ENCODE data around the gene TRIM5. TPM values are rescaled to one million over a fixed set of nuclear protein-coding genes. Genes with fewer than 3 reads are reported as not detected.
A peak's percentile ranks its signal among the peaks of the same experiment; 100 is the strongest.

The TRIM5 gene
- polyA plus RNA-seq, 1 experiment: 19.1 TPM

- Histone ChIP-seq H3K36me3 (ENCODE audit: control insufficient read depth, insufficient read depth, low read length) (no peaks in the 10 kb centered on the region), H3K27me3 (ENCODE audit: control insufficient read depth, insufficient read depth, low read length) (no peaks in the 10 kb centered on the region), H3K4me3 (ENCODE audit: low read depth, low read length) (no peak overlapping the region)
- POLR2A ChIA-PET: no interaction called here
- peak; percentile 36 for DNase-seq (ENCODE audit: low read depth)
- CTCF ChIA-PET: interaction anchor here (1.6 kb wide), 2 partner anchors 12 to 16 kb away, joined by 4 to 9 read pairs; no protein-coding TSS in a partner anchor
- TF ChIP-seq, protein P1, sequence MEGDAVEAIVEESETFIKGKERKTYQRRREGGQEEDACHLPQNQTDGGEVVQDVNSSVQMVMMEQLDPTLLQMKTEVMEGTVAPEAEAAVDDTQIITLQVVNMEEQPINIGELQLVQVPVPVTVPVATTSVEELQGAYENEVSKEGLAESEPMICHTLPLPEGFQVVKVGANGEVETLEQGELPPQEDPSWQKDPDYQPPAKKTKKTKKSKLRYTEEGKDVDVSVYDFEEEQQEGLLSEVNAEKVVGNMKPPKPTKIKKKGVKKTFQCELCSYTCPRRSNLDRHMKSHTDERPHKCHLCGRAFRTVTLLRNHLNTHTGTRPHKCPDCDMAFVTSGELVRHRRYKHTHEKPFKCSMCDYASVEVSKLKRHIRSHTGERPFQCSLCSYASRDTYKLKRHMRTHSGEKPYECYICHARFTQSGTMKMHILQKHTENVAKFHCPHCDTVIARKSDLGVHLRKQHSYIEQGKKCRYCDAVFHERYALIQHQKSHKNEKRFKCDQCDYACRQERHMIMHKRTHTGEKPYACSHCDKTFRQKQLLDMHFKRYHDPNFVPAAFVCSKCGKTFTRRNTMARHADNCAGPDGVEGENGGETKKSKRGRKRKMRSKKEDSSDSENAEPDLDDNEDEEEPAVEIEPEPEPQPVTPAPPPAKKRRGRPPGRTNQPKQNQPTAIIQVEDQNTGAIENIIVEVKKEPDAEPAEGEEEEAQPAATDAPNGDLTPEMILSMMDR (IDR thresholded peaks at IDR 0.05; ENCODE audit: insufficient read depth, low read depth, low read length): no peak
Measured at GRCh38 chr11:5618807-5619206, 66.1 kb downstream of the TRIM5 start.

Other genes with a start within 250 kb of the TRIM5 start
- not detected in 2 replicates for gene OR51I1, start 243.6 kb downstream of the TRIM5 start, polyA plus RNA-seq (2011; rRNA removed)
- not detected in 2 replicates for gene OR51I2, start 235.8 kb downstream of the TRIM5 start, polyA plus RNA-seq (2011; rRNA removed)
- gene OR52D1, start 196.4 kb downstream of the TRIM5 start, polyA plus RNA-seq (2011; rRNA removed): not detected in 2 replicates
- 0.05 TPM in 1 of 2 replicates, not detected in the other for gene UBQLN3, start 175.1 kb downstream of the TRIM5 start, polyA plus RNA-seq (2011; rRNA removed)
- gene UBQLNL, start 168.4 kb downstream of the TRIM5 start, polyA plus RNA-seq (2011; rRNA removed): 0.25 and 0.31 TPM in 2 replicates
- not detected in 2 replicates for gene OR52H1, start 136.5 kb downstream of the TRIM5 start, polyA plus RNA-seq (2011; rRNA removed)
- gene OR52B6, start 104.2 kb downstream of the TRIM5 start, polyA plus RNA-seq (2011; rRNA removed): not detected in 2 replicates
- gene TRIM6, start 88.4 kb downstream of the TRIM5 start, polyA plus RNA-seq (2011; rRNA removed): 3.8 and 4.5 TPM in 2 replicates
- 6.6 and 11.0 TPM in 2 replicates for gene TRIM34, start 60.1 kb downstream of the TRIM5 start, polyA plus RNA-seq (2011; rRNA removed)
- gene TRIM22, start 4.7 kb upstream of the TRIM5 start, polyA plus RNA-seq (2011; rRNA removed): 58.2 and 74.9 TPM in 2 replicates
- not detected in 2 replicates for gene OR56B1, start 51.4 kb upstream of the TRIM5 start, polyA plus RNA-seq (2011; rRNA removed)
- 0.07 TPM in 1 of 2 replicates, not detected in the other for gene OR52N4, start 69.2 kb upstream of the TRIM5 start, polyA plus RNA-seq (2011; rRNA removed)
- gene OR52N5, start 98.3 kb upstream of the TRIM5 start, polyA plus RNA-seq (2011; rRNA removed): not detected in 2 replicates
- not detected in 2 replicates for gene OR52N1, start 106.2 kb upstream of the TRIM5 start, polyA plus RNA-seq (2011; rRNA removed)
- gene OR52N2, start 123.8 kb upstream of the TRIM5 start, polyA plus RNA-seq (2011; rRNA removed): not detected in 2 replicates
- not detected in 2 replicates for gene OR52E6, start 156.8 kb upstream of the TRIM5 start, polyA plus RNA-seq (2011; rRNA removed)
- gene OR52E8, start 172.6 kb upstream of the TRIM5 start, polyA plus RNA-seq (2011; rRNA removed): not detected in 2 replicates
- gene OR52E4, start 195.6 kb upstream of the TRIM5 start, polyA plus RNA-seq (2011; rRNA removed): not detected in 2 replicates
- not detected in 2 replicates for gene OR52E5, start 208.1 kb upstream of the TRIM5 start, polyA plus RNA-seq (2011; rRNA removed)

All from BJ (cell line).